Loucy (cell line): ENCODE data around the gene NPPC.
"Not testable (repeated sequence)": the region's sequence is repeated elsewhere in the genome, so short reads cannot be mapped to it uniquely, and the experiment has no call there.

ENCODE experiments used
- H2AFZ ChIP-seq: fragments of 200-600 bp; sonication (generic); 2 replicates; pipeline ENCODE4 v1.6.0; 2016; ENCODE audit warnings: antibody characterized with exemption, mild to moderate bottlenecking, low read length, moderate library complexity
- H3F3A ChIP-seq: fragments of 200-600 bp; 2 replicates; pipeline ENCODE4 v1.6.0; 2016; ENCODE audit warnings: antibody characterized with exemption, low read depth, mild to moderate bottlenecking
- H3K27me3 ChIP-seq: fragments of 200-600 bp; sonication (generic); 2 replicates; pipeline ENCODE4 v1.6.1; 2014; ENCODE audit warnings: low read length, mild to moderate bottlenecking; ENCODE audit not compliant: insufficient read depth, poor library complexity, severe bottlenecking
- H3K36me3 ChIP-seq: fragments of 200-600 bp; sonication (generic); 2 replicates; pipeline ENCODE4 v1.6.1; 2016; ENCODE audit warnings: low read length; ENCODE audit not compliant: insufficient read depth
- H3K4me1 ChIP-seq: fragments of 200-600 bp; sonication (generic); 2 replicates; pipeline ENCODE4 v1.5.1; 2014; ENCODE audit warnings: low read length, mild to moderate bottlenecking; ENCODE audit not compliant: insufficient read depth, poor library complexity, severe bottlenecking
- H3K4me2 ChIP-seq: fragments of 200-600 bp; sonication (generic); 2 replicates; pipeline ENCODE4 v1.6.0; 2014; ENCODE audit warnings: antibody characterized with exemption, low read length, low read depth, mild to moderate bottlenecking; ENCODE audit not compliant: poor library complexity, severe bottlenecking
- H3K4me3 ChIP-seq: fragments of 200-600 bp; sonication (generic); 2 replicates; pipeline ENCODE4 v1.5.1; 2014; ENCODE audit warnings: low read length, mild to moderate bottlenecking, mixed read lengths; ENCODE audit not compliant: poor library complexity, severe bottlenecking
- H3K79me2 ChIP-seq: fragments of 200-600 bp; sonication (generic); 2 replicates; pipeline ENCODE4 v1.6.1; 2014; ENCODE audit warnings: low read length; ENCODE audit not compliant: insufficient read depth
- H3K9ac ChIP-seq: fragments of 200-600 bp; sonication (generic); 2 replicates; pipeline ENCODE4 v1.6.0; 2014; ENCODE audit warnings: mild to moderate bottlenecking, low read depth, low read length, moderate library complexity; ENCODE audit not compliant: poor library complexity, severe bottlenecking
- H3K9me2 ChIP-seq: fragments of 200-600 bp; sonication (generic); replicated peaks from 2 replicates; pipeline ENCODE4 v1.6.1; 2016; ENCODE audit warnings: low read depth, low read length, mixed read lengths
- H3K9me3 ChIP-seq: fragments of 200-600 bp; sonication (generic); 2 replicates; pipeline ENCODE4 v1.6.1; 2014; ENCODE audit warnings: mild to moderate bottlenecking, antibody characterized with exemption, low read length, low read depth; ENCODE audit not compliant: insufficient read depth
- H4K20me1 ChIP-seq: fragments of 200-600 bp; sonication (generic); 2 replicates; pipeline ENCODE4 v1.6.0; 2014; ENCODE audit warnings: antibody characterized with exemption, low read length, mild to moderate bottlenecking; ENCODE audit not compliant: insufficient read depth, poor library complexity, severe bottlenecking
- EZH2phosphoT487 ChIP-seq: fragments of 200-600 bp; IDR thresholded peaks from 2 replicates; pipeline ENCODE4 v1.6.1; 2018; ENCODE audit warnings: antibody characterized with exemption, mild to moderate bottlenecking, moderate library complexity, borderline replicate concordance
- TF ChIP-seq, protein P1 (sequence below): fragments of 200-600 bp; sonication (generic); conservative IDR thresholded peaks from 2 replicates; pipeline ENCODE4 v1.5.1; 2014; ENCODE audit warnings: mild to moderate bottlenecking, antibody characterized with exemption, low read length

The NPPC gene

DNA sequence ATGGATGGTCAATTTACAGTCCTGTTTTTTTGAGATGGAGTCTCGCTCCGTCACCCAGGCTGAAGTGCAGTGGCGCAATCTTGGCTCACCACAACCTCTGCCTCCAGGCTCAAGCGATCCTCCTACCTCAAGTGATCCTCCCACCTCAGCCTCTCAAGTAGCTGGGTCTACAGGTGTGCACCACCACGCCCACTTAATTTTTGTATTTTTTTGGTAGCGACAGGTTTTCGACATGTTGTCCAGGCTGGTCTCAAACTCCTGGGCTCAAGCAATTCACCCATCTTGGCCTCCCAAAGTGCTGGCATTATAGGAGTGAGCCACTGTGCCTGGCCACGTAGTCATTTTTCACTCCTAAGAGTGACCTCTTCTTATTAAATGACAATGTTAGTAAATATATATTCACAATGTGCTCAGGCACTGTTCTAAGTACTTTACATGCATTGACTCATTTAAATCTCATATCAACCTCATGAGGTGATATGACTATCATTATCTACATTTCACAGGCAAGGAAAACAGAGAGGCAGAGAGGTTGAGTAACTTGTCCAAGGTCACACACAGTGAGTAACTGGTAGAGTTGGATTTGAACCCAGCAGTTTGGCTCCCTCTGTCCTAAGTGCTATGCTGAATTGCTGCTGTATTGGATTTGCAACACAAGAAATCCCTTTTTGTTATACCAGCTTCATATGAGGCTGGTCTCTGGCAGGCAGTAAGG is 29.7 kb upstream of the NPPC start:
- TF ChIP-seq, protein P1, sequence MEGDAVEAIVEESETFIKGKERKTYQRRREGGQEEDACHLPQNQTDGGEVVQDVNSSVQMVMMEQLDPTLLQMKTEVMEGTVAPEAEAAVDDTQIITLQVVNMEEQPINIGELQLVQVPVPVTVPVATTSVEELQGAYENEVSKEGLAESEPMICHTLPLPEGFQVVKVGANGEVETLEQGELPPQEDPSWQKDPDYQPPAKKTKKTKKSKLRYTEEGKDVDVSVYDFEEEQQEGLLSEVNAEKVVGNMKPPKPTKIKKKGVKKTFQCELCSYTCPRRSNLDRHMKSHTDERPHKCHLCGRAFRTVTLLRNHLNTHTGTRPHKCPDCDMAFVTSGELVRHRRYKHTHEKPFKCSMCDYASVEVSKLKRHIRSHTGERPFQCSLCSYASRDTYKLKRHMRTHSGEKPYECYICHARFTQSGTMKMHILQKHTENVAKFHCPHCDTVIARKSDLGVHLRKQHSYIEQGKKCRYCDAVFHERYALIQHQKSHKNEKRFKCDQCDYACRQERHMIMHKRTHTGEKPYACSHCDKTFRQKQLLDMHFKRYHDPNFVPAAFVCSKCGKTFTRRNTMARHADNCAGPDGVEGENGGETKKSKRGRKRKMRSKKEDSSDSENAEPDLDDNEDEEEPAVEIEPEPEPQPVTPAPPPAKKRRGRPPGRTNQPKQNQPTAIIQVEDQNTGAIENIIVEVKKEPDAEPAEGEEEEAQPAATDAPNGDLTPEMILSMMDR: no peak
- TF ChIP-seq EZH2phosphoT487: no peak

DNA sequence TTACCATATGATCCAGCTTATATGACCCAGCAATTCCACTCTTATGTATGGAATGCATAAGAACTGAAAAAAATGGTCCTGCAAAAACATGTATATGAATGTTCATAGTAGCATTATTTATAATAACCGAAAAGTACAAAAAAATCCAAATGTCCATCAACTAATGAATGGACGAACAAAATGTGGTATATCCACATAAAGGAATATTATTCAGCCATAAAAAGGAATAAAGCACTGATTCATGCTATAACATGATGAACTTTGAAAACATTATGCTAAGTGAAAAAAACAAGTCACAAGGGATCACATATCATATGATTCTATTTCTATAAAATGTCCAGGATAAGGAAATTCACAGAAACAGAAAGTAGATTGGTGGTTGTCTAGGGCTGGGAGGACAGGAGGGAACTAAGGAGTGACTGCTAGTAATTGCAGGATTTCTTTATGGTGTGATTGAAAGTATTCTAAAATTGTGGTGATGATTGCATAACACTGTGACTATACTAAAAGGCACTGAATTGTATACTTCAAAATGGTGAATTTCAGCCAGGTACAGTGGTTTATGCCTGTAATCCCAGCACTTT is 25.3 kb upstream of the NPPC start:
- H3K9me2 ChIP-seq: no peaks in the 10 kb centered on the region
- no peak overlapping the region for H3K9ac ChIP-seq
- 0 out of 2 replicates have a peak, but pooled peaks cover 3% of the 10 kb centered on the region for H3F3A ChIP-seq
- no peaks in the 10 kb centered on the region for H3K79me2 ChIP-seq
- H4K20me1 ChIP-seq: no peaks in the 10 kb centered on the region
- H3K9me3 ChIP-seq: peaks cover 4% of the 10 kb centered on the region; the same call in 1 of the 2 replicates
- H3K36me3 ChIP-seq: no peaks in the 10 kb centered on the region
- TF ChIP-seq, protein P1: no peak
- TF ChIP-seq EZH2phosphoT487: no peak
- no peak overlapping the region for H3K4me2 ChIP-seq
- no peak overlapping the region for H3K4me3 ChIP-seq
- H3K4me1 ChIP-seq: no peaks in the 10 kb centered on the region
- no peaks in the 10 kb centered on the region for H3K27me3 ChIP-seq
- H2AFZ ChIP-seq: no peak overlapping the region

More for the DNA sequence above, 29.7 kb upstream of the NPPC start:
- no peak overlapping the region for H2AFZ ChIP-seq
- H3K4me1 ChIP-seq: peaks cover 6% of the 10 kb centered on the region
- no peaks in the 10 kb centered on the region for H4K20me1 ChIP-seq
- no peaks in the 10 kb centered on the region for H3K36me3 ChIP-seq
- H3K9me3 ChIP-seq: peaks cover 4% of the 10 kb centered on the region; the same call in 1 of the 2 replicates
- H3K9me2 ChIP-seq: no peaks in the 10 kb centered on the region
- H3K4me3 ChIP-seq: no peak overlapping the region
- no peak overlapping the region for H3K4me2 ChIP-seq
- H3K9ac ChIP-seq: no peak overlapping the region
- 0 out of 2 replicates have a peak, but pooled peaks cover 3% of the 10 kb centered on the region for H3F3A ChIP-seq
- H3K27me3 ChIP-seq: no peaks in the 10 kb centered on the region
- peaks cover 4% of the 10 kb centered on the region for H3K79me2 ChIP-seq

DNA sequence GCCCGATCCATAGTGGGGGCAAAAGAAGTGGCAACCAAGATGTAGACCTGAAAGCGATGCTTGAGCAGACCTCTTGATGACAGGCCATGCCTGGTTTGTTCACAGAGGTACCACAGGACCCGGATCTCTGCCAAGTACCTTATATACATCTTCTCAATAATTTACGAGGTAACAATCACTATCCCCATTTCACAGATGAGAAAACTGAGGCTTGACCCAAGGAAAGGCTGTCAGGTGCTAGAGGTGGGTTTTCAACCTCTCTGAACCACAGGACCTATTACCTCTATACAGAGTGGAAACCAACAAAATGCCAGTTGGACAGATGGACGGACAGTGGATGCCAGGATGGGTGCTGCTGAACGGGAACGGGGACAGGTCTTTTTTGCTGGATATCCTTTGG is 21.5 kb upstream of the NPPC start:
- peaks cover 4% of the 10 kb centered on the region; the same call in 1 of the 2 replicates for H3K9me3 ChIP-seq
- H3K36me3 ChIP-seq: no peaks in the 10 kb centered on the region
- H3K4me1 ChIP-seq: no peaks in the 10 kb centered on the region
- no peaks in the 10 kb centered on the region for H3F3A ChIP-seq
- H3K27me3 ChIP-seq: no peaks in the 10 kb centered on the region
- no peak overlapping the region for H3K9ac ChIP-seq
- H2AFZ ChIP-seq: no peak overlapping the region
- H3K4me3 ChIP-seq: no peak overlapping the region
- no peaks in the 10 kb centered on the region for H3K9me2 ChIP-seq
- H3K4me2 ChIP-seq: no peak overlapping the region
- TF ChIP-seq EZH2phosphoT487: no peak
- TF ChIP-seq, protein P1: no peak
- no peaks in the 10 kb centered on the region for H4K20me1 ChIP-seq
- no peaks in the 10 kb centered on the region for H3K79me2 ChIP-seq

DNA sequence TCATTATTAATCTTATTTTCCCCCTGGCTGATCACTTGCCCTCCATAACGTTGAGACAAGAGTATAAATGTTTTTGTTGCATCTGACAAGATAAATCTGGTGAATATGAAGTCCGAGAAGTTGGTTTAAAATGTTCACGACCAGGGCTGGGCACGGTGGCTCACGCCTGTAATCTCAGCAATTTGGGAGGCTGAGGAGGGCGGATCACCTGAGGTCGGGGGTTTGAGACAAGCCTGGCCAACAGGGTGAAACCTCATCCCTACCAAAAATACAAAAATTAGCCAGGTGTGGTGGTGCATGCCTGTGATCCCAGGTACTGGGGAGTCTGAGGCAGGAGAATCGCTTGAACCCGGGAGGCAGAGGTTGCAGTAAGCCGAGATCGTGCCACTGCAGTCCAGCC is 20.9 kb upstream of the NPPC start:
- not testable (repeated sequence) for H4K20me1 ChIP-seq, H3K36me3 ChIP-seq, H3K4me1 ChIP-seq, H3K4me3 ChIP-seq, H3K9me2 ChIP-seq, H3K79me2 ChIP-seq, H3K27me3 ChIP-seq, H3F3A ChIP-seq, H3K4me2 ChIP-seq, H3K9me3 ChIP-seq, H3K9ac ChIP-seq
- peak overlapping the region; percentile 45; the same call in 1 of the 2 replicates for H2AFZ ChIP-seq
